Stimulated activated CD4-positive, alpha-beta T cell treated with anti-CD3 and anti-CD28 coated beads, Interleukin-1b, Interleukin-23, amount 100 ng/mL, for 1 hour (primary cell): ENCODE data around the gene JCAD.
A peak's percentile ranks its signal among the peaks of the same experiment; 100 is the strongest.
"Not testable (repeated sequence)": the region's sequence is repeated elsewhere in the genome, so short reads cannot be mapped to it uniquely, and the experiment has no call there.

Source experiments
- DNase-seq, 2 donors: peaks; one replicate each; pipeline ENCODE4 v3.0.0-alpha.2; 2020; ENCODE audit warnings: low read depth in 2 of 2

The JCAD gene

GRCh38 chr10:30059209-30060107, at the start of gene JCAD:
Gene JCAD (minus strand): TSS chr10:30059586. CDS start chr10:30047812, 11,774 bp downstream.
- peak in 1 of 2 donors; percentile 40 for DNase-seq

GRCh38 chr10:30106987-30107386, 47.6 kb upstream of the JCAD start:
- DNase-seq, result no peak

- no peak for DNase-seq
Observed at GRCh38 chr10:30103595-30104320, 44.4 kb upstream of the JCAD start.

- DNase-seq, result not testable (repeated sequence)
Observed at GRCh38 chr10:30099706-30100105, 40.3 kb upstream of the JCAD start.

- no peak for DNase-seq
Observed at GRCh38 chr10:30099101-30099500, 39.7 kb upstream of the JCAD start.

- no peak for DNase-seq
Observed at GRCh38 chr10:30098629-30099028, 39.2 kb upstream of the JCAD start.

- DNase-seq, result no peak
Observed at GRCh38 chr10:30096564-30096963, 37.2 kb upstream of the JCAD start.

DNA sequence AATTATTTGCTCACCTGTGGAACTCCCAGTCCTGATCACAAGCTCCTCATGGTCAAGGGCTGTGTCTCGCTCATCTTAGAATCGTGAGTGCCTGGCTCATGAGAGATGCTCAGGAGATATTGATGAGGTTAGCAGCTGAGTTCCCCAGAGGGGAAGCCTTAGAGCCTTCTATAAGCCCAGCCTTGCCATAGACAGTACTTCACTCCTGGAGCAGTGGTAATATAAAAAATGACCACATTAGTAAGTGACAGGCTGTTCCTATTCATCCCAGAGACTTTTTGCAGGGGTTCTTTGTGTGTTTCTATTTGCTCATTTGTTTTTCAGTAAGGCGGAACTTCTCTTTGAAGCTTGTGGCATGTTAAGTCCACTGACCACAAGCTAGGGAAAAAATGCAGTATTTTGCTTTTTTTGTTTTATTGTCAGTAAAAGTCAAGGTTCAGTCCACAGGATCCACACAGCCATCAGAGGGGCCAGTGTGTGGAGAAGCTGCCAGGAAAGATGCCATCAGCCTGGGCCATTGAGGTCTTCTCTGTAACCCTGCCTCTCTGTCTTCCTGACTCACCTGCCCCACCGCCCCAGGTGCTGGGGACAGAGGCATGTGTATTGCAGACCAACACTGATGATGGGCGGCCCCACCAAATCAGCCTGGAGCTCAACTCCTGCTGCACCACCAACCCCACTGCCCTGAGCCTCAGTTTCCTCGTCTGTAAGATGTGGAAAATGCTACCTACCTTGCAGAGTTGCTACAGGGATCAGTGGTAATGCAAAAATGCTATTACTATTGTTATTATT, 36.4 kb upstream of the JCAD start:
- DNase-seq, result no peak

- no peak for DNase-seq
Observed at GRCh38 chr10:30094601-30095000, 35.2 kb upstream of the JCAD start.

DNA sequence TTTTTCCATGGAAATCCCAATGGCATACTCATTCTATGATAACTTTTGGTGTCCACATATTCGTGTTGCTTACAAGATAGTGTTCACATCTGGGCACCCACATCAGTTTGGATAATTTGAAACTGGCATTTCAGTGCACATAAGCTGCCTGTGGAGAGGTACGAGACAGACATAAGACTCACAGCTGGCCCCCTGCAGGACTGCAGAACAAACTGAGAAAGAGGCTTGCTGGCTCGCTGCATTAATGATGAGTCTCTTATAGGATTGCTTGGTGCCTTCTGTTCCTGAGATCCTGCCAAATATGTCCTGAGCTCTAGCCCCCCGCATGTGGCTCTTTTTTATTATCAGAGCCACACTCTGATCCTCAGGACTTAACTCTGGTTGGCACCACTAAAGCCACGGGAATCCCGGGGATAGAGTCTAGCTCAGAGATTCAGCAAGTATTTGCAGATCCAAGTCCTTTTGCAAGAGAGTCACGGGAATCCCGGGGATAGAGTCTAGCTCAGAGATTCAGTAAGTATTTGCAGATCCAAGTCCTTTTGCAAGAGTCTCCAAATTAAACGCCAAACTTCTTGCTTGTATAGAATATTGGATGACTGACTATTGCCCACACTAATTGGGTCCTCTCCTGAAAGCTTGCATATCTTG, 34.0 kb upstream of the JCAD start:
- no peak for DNase-seq

DNA sequence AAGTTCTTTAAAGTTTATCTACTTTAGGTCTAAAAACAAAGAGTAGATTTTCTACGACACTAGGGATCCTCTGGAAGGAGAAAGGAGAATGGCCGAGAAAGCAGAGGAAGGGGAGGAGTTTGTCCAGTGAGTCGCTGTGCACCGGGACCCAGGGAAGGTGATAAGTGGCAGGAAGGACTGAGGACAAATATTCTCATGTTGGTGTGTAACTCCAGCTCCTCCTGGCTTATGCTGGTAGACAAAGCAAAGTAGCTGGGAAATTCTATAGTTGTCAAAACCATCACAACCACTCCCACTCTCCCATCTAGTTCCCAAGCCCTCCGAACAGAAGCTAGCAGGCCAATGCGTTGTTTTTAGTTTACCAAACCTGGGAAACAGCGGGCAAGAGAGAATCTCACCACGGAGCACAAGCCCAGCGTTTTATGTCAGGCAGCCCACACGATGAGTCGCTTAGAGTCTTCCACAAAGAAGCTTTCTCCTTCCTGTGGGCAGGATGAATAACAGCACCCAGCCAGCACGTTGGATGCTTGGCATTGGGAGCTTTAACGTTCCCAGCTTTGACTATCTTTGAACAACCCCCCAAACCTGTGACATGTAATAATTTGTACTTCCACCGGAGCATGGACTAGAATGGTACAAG, 32.9 kb upstream of the JCAD start:
- no peak for DNase-seq

DNA sequence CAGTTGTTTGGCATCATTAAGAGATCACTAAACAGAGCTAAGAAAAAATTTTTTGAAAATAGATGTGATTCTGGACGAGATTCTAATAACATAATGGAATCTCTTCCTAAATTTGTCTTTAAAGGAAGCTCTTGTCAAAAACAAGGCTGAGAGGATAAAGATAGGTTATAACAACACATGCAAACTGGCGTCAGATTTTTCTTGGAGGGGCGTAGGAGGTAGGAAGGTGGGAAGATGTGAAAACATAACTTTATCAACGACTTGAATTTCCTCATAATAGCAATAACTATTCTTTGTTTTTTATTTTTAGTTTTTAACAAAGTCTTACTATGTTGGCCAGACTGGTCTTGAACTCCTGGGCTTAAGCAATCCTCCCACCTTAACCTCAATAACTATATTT, 31.8 kb upstream of the JCAD start:
- DNase-seq, result no peak

- no peak for DNase-seq
Observed at GRCh38 chr10:30088178-30088577, 28.8 kb upstream of the JCAD start.

GRCh38 chr10:30083934-30084333, 24.5 kb upstream of the JCAD start:
- DNase-seq, result no peak

GRCh38 chr10:30081182-30081581, 21.8 kb upstream of the JCAD start:
- DNase-seq, result no peak

- no peak for DNase-seq
Observed at GRCh38 chr10:30080161-30080560, 20.8 kb upstream of the JCAD start.

GRCh38 chr10:30079408-30079807, 20.0 kb upstream of the JCAD start:
- DNase-seq, result no peak

- no peak for DNase-seq
Observed at GRCh38 chr10:30075481-30075880, 16.1 kb upstream of the JCAD start.

- DNase-seq, result no peak
Observed at GRCh38 chr10:30074933-30075332, 15.5 kb upstream of the JCAD start.

GRCh38 chr10:30074090-30074489, 14.7 kb upstream of the JCAD start:
- DNase-seq, result no peak

DNA sequence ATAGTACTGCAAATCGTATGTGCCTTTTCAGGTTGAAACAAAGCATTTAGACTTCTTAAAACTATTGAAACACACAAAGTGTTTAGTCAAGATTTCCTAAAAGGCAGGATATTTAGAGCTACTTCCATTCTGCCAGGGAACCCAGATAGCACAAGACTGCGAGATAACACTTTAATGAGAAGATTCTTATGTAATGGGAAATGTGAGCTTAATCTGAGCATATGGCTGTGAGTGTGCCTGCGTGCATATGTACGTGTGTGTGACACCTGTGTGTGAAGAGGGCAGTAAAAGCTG, 14.3 kb upstream of the JCAD start:
- no peak for DNase-seq
